Measurements from ENCODE around the gene RAB11FIP5.

- no peak for TF ChIP-seq CTCF (IDR thresholded peaks at IDR 0.05)
- no peak for TF ChIP-seq POLR2A (IDR thresholded peaks at IDR 0.05)
- TF ChIP-seq EP300 (IDR thresholded peaks at IDR 0.05): no peak
Measured at GRCh38 chr2:73068147-73068546, 44.6 kb downstream of the RAB11FIP5 start.
